ENCODE measurements around the gene RALGDS.

DNA sequence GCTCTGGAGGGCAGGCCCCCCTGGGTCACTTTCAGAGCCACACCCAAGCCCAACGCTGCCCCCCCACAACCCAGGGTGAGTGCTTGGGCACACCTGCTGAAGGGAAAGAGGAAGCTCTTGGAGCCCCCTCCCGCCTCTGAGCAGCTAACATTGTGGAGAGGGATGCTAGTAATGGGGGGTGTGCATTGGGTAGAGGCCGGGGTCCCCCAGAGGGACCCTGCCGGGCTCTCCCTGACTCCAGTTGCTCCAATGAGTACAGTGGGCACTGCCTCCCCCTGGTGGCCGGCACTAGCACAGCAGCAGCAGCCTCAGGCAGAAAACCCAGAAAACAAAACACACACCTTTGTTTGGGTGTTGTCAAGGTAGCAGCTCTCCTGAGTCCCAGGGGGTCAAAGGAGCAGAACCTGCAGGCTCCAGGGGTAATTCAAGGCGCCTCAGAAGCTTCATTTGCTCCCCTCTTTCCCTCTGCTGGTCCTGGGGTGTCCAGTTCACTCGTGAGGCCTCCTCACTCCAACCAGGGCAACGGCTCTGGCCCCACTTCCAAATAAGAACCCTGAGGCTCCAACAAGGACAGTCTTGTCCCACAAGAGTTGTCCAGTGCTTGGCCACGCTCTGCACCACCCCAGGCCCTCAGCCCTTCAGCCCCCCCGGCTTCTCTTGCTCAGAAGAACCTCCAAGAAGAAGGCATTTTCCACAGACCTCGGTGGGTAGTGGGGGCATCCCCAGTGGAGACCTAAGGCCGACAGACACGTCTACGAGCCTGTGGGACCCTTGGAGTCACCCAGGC, 26.6 kb upstream of the RALGDS start:
- TF ChIP-seq, protein P1, sequence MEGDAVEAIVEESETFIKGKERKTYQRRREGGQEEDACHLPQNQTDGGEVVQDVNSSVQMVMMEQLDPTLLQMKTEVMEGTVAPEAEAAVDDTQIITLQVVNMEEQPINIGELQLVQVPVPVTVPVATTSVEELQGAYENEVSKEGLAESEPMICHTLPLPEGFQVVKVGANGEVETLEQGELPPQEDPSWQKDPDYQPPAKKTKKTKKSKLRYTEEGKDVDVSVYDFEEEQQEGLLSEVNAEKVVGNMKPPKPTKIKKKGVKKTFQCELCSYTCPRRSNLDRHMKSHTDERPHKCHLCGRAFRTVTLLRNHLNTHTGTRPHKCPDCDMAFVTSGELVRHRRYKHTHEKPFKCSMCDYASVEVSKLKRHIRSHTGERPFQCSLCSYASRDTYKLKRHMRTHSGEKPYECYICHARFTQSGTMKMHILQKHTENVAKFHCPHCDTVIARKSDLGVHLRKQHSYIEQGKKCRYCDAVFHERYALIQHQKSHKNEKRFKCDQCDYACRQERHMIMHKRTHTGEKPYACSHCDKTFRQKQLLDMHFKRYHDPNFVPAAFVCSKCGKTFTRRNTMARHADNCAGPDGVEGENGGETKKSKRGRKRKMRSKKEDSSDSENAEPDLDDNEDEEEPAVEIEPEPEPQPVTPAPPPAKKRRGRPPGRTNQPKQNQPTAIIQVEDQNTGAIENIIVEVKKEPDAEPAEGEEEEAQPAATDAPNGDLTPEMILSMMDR (IDR thresholded peaks at IDR 0.05), result peak in 3 of 4 experiments; percentile 95 to 99 (median 96)
- TF ChIP-seq POLR2AphosphoS5 (IDR thresholded peaks at IDR 0.05), result no peak

Data from gastroesophageal sphincter (tissue), 3 donors.